Liver (tissue), 9 donors: ENCODE measurements around the gene PRAC1. TPM values are rescaled to one million over a fixed set of nuclear protein-coding genes. Genes with fewer than 3 reads are reported as not detected.

Source experiments
- DNase-seq: peaks from one replicate; pipeline ENCODE4 v3.0.0-alpha.2; 2017; ENCODE audit warnings: low spot score
- H3K27ac ChIP-seq, 2 donors: one replicate each; pipeline ENCODE4 v1.7.0; 2013; ENCODE audit warnings: inconsistent platforms in 2 of 2, low read length in 2 of 2, control low read depth in 1 of 2, low read depth in 1 of 2, mild to moderate bottlenecking in 1 of 2
- H3K27me3 ChIP-seq, 4 donors: one replicate each; pipeline versions ENCODE4 v1.6.1 to v1.7.0; 2013; ENCODE audit warnings: low read length in 3 of 4, inconsistent platforms in 1 of 4, mild to moderate bottlenecking in 1 of 4, moderate library complexity in 1 of 4; ENCODE audit not compliant: control insufficient read depth in 4 of 4, insufficient read depth in 4 of 4
- H3K36me3 ChIP-seq, 4 donors: one replicate each; pipeline versions ENCODE4 v1.6.1 to v1.7.0; 2013; ENCODE audit warnings: low read length in 3 of 4, mild to moderate bottlenecking in 3 of 4, low read depth in 1 of 4, moderate library complexity in 1 of 4; ENCODE audit not compliant: control insufficient read depth in 4 of 4, insufficient read depth in 3 of 4
- H3K4me1 ChIP-seq, 4 donors: one replicate each; pipeline versions ENCODE4 v1.6.1 to v1.7.0; 2013; ENCODE audit warnings: low read length in 3 of 4, mild to moderate bottlenecking in 3 of 4, moderate library complexity in 1 of 4; ENCODE audit not compliant: control insufficient read depth in 4 of 4, insufficient read depth in 4 of 4
- H3K4me3 ChIP-seq, 3 donors: one replicate each; pipeline versions ENCODE4 v1.6.1 to v1.7.0; 2013; ENCODE audit warnings: low read length in 3 of 3, control low read depth in 1 of 3, low read depth in 1 of 3, mild to moderate bottlenecking in 1 of 3
- H3K9ac ChIP-seq, 2 donors: one replicate each; pipeline ENCODE4 v1.7.0; 2013; ENCODE audit warnings: low read length in 2 of 2, mild to moderate bottlenecking in 2 of 2, moderate library complexity in 2 of 2, control low read depth in 1 of 2, low read depth in 1 of 2
- H3K9me3 ChIP-seq, 4 donors: one replicate each; pipeline versions ENCODE4 v1.6.1 to v1.7.0; 2013; ENCODE audit warnings: low read length in 3 of 4; ENCODE audit not compliant: control insufficient read depth in 4 of 4
- EGR1 ChIP-seq, 2 donors: IDR thresholded peaks; 2 replicates each; pipeline ENCODE4 v1.6.1; 2016 to 2018; ENCODE audit warnings: antibody characterized with exemption in 2 of 2, low read depth in 2 of 2
- FOXA1 ChIP-seq: IDR thresholded peaks from 2 replicates; pipeline ENCODE4 v1.6.1; 2016; ENCODE audit warnings: antibody characterized with exemption
- FOXA2 ChIP-seq: IDR thresholded peaks from 2 replicates; pipeline ENCODE4 v1.6.1; 2016; ENCODE audit warnings: antibody characterized with exemption
- GABPA ChIP-seq, 2 donors: IDR thresholded peaks in 1 of 2; conservative IDR thresholded peaks in 1 of 2; 2 replicates each; pipeline ENCODE4 v1.6.1; 2016; ENCODE audit warnings: antibody characterized with exemption in 2 of 2, mild to moderate bottlenecking in 1 of 2, moderate library complexity in 1 of 2
- HNF4A ChIP-seq, 2 donors: conservative IDR thresholded peaks; 2 replicates each; pipeline ENCODE4 v1.6.1; 2016; ENCODE audit warnings: antibody characterized with exemption in 2 of 2, mild to moderate bottlenecking in 2 of 2
- HNF4G ChIP-seq: IDR thresholded peaks from 2 replicates; pipeline ENCODE4 v1.6.1; 2016; ENCODE audit warnings: antibody characterized with exemption
- JUND ChIP-seq, 2 donors: IDR thresholded peaks; 2 replicates each; pipeline ENCODE4 v1.6.1; 2016; ENCODE audit warnings: antibody characterized with exemption in 2 of 2
- NR2F2 ChIP-seq: IDR thresholded peaks from 2 replicates; pipeline ENCODE4 v1.6.1; 2016; ENCODE audit warnings: antibody characterized with exemption
- RAD21 ChIP-seq, 2 donors: IDR thresholded peaks; 2 replicates each; pipeline ENCODE4 v1.6.1; 2016; ENCODE audit warnings: antibody characterized with exemption in 2 of 2, mild to moderate bottlenecking in 2 of 2
- RXRA ChIP-seq, 2 donors: IDR thresholded peaks; 2 replicates each; pipeline ENCODE4 v1.6.1; 2017 to 2018; ENCODE audit warnings: antibody characterized with exemption in 2 of 2, mild to moderate bottlenecking in 1 of 2
- YY1 ChIP-seq: IDR thresholded peaks from 2 replicates; pipeline ENCODE4 v1.6.1; 2016; ENCODE audit warnings: antibody characterized with exemption, mild to moderate bottlenecking
- WGBS: extraction: QIAGEN DNeasy Blood & Tissue Kit; methylation state at CpG from one replicate; pipeline ENCODE4 v1.1.7; 2013; 5-methylcytosine and 5-hydroxymethylcytosine counted together
- polyA plus RNA-seq, 2 donors: library from polyadenylated mRNA; stranded (reverse) in 1 of 2; unstranded in 1 of 2; fragments of 200-250 nt in 1 of 2; fragments of >200 nt in 1 of 2; fragmentation: Nextera tagmentation in 1 of 2; extraction: Ambion mirVana in 1 of 2; gene quantifications; one replicate each; pipeline versions ENCODE4 v1.2.1 to v1.2.3, GENCODE V29; 2013 to 2015
- total RNA-seq, 2 donors: library from RNA; depleted of rRNA; stranded (reverse); fragments of >200 nt; gene quantifications; one replicate each; pipeline ENCODE4 v1.2.3, GENCODE V29; 2014
- TF ChIP-seq, protein P1 (sequence below): IDR thresholded peaks from 2 replicates; pipeline ENCODE4 v1.6.1; 2016; ENCODE audit warnings: antibody characterized with exemption, mild to moderate bottlenecking
- TF ChIP-seq, protein P2 (sequence below): IDR thresholded peaks from 2 replicates; pipeline ENCODE4 v1.6.1; 2016; ENCODE audit warnings: antibody characterized with exemption
- TF ChIP-seq, protein P3 (sequence below): IDR thresholded peaks from 2 replicates; pipeline ENCODE4 v1.6.1; 2016; ENCODE audit warnings: antibody characterized with exemption
- TF ChIP-seq, protein P4 (sequence below): IDR thresholded peaks from 2 replicates; pipeline ENCODE4 v1.6.1; 2016; ENCODE audit warnings: antibody characterized with exemption
- donor health status: healthy.
- donor health status: healthy.
- donor health status: healthy.
- donor health status: healthy.
- donor health status: healthy.

PRAC1 gene
- total and polyA plus RNA-seq, 4 donors, result not detected

DNA sequence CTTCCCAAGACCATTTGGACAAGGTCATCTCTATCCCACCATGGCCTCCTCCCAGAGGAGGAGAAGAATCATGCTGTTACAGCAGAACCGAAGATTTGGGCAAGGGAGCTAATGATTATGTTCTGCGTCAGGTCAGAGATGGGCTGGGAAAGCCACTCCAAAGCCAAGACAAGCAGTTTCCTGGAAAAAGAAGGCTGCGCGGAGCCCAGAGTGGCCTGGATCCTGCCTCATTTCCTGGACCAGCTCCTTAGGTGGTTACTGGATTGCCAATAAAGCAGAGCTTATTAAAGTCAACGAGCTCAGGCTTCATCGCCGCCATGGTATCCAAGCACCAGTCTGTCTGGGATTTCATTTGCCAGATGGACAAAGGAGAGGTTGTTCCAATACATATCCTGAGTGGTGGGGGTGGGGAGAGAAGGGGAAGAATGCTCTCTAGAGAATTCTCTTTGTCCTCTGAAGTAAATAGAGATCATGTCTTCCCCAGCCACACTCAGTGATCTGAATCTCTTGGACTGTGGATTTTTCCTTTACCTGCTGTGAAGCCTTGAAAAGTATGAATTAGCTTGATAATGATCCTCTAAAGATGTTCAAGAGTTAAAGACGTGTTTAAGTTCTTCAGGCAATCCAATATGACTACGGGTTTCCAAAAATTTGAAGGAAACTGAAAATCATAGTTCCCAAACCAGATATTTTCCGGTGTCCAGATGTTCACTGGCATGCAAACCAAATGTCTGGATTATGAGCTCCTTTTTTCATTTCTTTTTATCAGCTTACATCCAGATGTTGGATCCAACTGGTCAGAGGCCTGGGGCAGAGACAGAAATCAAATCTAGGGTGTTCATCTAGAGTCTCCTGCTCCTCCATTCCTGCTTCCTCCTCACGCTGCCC lies 17.7 kb downstream of the PRAC1 start:
- no peak for DNase-seq
- Histone ChIP-seq H3K9ac (no peak overlapping the region), H3K4me1 (no peaks in the 10 kb centered on the region), H3K4me3 (no peak overlapping the region), H3K9me3 (no peaks in the 10 kb centered on the region), H3K27ac (no peak overlapping the region), H3K36me3 (no peaks in the 10 kb centered on the region), H3K27me3 (peaks cover 0 to 18% (median 10%) of the 10 kb centered on the region in 4 donors)
- WGBS, result 76% methylated on average over 11 of the region's 11 CpGs
- TF ChIP-seq NR2F2 (no peak), EGR1 (IDR thresholded peaks at IDR 0.05; ENCODE audit: low read depth in 2 of 2) (no peak), RXRA (IDR thresholded peaks at IDR 0.05) (no peak), HNF4A (conservative IDR thresholded peaks at IDR 0.05) (no peak), YY1 (no peak), RAD21 (IDR thresholded peaks at IDR 0.05) (no peak), JUND (IDR thresholded peaks at IDR 0.05) (no peak), HNF4G (no peak), GABPA (IDR thresholded peaks at IDR 0.05 in 1 of 2, conservative IDR thresholded peaks at IDR 0.05 in 1 of 2) (no peak)
- TF ChIP-seq, protein P1, sequence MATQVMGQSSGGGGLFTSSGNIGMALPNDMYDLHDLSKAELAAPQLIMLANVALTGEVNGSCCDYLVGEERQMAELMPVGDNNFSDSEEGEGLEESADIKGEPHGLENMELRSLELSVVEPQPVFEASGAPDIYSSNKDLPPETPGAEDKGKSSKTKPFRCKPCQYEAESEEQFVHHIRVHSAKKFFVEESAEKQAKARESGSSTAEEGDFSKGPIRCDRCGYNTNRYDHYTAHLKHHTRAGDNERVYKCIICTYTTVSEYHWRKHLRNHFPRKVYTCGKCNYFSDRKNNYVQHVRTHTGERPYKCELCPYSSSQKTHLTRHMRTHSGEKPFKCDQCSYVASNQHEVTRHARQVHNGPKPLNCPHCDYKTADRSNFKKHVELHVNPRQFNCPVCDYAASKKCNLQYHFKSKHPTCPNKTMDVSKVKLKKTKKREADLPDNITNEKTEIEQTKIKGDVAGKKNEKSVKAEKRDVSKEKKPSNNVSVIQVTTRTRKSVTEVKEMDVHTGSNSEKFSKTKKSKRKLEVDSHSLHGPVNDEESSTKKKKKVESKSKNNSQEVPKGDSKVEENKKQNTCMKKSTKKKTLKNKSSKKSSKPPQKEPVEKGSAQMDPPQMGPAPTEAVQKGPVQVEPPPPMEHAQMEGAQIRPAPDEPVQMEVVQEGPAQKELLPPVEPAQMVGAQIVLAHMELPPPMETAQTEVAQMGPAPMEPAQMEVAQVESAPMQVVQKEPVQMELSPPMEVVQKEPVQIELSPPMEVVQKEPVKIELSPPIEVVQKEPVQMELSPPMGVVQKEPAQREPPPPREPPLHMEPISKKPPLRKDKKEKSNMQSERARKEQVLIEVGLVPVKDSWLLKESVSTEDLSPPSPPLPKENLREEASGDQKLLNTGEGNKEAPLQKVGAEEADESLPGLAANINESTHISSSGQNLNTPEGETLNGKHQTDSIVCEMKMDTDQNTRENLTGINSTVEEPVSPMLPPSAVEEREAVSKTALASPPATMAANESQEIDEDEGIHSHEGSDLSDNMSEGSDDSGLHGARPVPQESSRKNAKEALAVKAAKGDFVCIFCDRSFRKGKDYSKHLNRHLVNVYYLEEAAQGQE, result no peak
- TF ChIP-seq, protein P2, sequence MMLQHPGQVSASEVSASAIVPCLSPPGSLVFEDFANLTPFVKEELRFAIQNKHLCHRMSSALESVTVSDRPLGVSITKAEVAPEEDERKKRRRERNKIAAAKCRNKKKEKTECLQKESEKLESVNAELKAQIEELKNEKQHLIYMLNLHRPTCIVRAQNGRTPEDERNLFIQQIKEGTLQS, result no peak

DNA sequence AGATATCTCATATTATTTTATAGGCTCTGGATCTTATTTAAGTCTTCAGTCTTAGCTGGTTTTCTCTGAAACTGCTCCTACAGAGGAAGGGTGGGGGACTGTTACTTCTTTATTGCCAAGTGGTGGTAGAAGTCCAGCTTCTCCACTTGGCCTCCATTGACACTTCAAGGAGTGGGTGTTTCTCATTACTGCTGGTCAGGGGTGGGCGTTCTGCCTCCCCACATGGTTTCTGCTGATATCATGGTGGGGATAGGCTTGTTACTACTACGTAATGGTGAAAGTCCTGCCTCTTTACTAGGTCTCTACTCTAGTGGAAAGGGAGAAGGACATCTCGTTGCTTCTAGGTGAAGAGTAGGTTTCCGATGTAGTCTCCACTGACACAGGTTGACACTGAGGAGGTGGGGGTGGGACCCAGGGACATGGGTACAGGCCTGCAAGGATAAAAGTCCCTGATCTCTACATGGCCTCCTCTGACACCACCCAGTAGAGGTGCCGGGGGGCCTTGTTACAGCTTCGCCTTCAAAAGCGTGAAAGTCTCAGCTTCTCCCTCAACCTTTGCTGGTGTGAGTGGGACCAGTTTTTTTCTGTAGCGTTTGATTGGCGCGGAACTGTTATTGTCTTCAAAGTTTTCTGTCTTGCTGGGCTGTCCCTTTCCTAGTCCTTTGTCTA lies 20.3 kb downstream of the PRAC1 start:
- Histone ChIP-seq H3K27ac (no peak overlapping the region), H3K27me3 (peaks cover 0 to 17% (median 9%) of the 10 kb centered on the region in 4 donors), H3K9ac (no peak overlapping the region), H3K4me3 (no peak overlapping the region), H3K36me3 (no peaks in the 10 kb centered on the region), H3K9me3 (no peaks in the 10 kb centered on the region), H3K4me1 (no peaks in the 10 kb centered on the region)
- WGBS, result 91% methylated on average over 10 of the region's 10 CpGs
- DNase-seq, result no peak
- TF ChIP-seq JUND (IDR thresholded peaks at IDR 0.05), result no peak
- TF ChIP-seq FOXA2, result no peak
- TF ChIP-seq, protein P3, sequence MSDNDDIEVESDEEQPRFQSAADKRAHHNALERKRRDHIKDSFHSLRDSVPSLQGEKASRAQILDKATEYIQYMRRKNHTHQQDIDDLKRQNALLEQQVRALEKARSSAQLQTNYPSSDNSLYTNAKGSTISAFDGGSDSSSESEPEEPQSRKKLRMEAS, result no peak
- TF ChIP-seq, protein P4, sequence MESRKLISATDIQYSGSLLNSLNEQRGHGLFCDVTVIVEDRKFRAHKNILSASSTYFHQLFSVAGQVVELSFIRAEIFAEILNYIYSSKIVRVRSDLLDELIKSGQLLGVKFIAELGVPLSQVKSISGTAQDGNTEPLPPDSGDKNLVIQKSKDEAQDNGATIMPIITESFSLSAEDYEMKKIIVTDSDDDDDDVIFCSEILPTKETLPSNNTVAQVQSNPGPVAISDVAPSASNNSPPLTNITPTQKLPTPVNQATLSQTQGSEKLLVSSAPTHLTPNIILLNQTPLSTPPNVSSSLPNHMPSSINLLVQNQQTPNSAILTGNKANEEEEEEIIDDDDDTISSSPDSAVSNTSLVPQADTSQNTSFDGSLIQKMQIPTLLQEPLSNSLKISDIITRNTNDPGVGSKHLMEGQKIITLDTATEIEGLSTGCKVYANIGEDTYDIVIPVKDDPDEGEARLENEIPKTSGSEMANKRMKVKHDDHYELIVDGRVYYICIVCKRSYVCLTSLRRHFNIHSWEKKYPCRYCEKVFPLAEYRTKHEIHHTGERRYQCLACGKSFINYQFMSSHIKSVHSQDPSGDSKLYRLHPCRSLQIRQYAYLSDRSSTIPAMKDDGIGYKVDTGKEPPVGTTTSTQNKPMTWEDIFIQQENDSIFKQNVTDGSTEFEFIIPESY, result no peak
- no peak for TF ChIP-seq NR2F2
- TF ChIP-seq, protein P1, result no peak
- no peak for TF ChIP-seq YY1
- TF ChIP-seq FOXA1, result no peak
